ENCODE results near the gene PLEKHA4.
A peak's percentile ranks its signal among the peaks of the same experiment; 100 is the strongest.
"Not testable (repeated sequence)": the region's sequence is repeated elsewhere in the genome, so short reads cannot be mapped to it uniquely, and the experiment has no call there.

PLEKHA4 gene

GRCh38 chr19:48862827-48863226 is 5.6 kb downstream of the PLEKHA4 start:
- no peak for DNase-seq (ENCODE audit: low read depth)

DNA sequence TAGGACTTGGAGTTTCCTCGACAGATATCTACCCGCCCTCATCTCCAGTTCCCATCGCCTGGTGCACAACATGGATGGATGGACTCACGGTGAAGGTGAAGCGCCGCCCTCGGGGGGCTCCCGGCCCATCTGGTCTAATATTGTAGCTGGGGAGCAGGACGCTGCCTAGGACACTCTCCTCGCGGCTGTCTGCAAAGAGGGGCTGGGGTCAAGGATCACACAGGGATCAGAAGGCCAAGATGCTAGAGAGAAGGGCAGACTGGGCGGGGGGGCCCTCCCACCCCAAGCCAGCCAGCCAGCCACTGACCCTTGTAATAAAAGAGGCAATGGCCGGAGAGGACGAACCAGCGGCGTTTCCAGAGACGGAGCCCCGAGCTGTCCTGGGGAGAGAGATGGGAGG is 7.1 kb downstream of the PLEKHA4 start:
- no peak for DNase-seq (ENCODE audit: low read depth)

GRCh38 chr19:48859711-48860572 is 8.5 kb downstream of the PLEKHA4 start:
- no peak for DNase-seq (ENCODE audit: low read depth)

GRCh38 chr19:48858984-48859710 is 9.3 kb downstream of the PLEKHA4 start:
- DNase-seq (ENCODE audit: low read depth), result peak; percentile 77

GRCh38 chr19:48856921-48857320 is 11.5 kb downstream of the PLEKHA4 start:
- DNase-seq (ENCODE audit: low read depth), result no peak

DNA sequence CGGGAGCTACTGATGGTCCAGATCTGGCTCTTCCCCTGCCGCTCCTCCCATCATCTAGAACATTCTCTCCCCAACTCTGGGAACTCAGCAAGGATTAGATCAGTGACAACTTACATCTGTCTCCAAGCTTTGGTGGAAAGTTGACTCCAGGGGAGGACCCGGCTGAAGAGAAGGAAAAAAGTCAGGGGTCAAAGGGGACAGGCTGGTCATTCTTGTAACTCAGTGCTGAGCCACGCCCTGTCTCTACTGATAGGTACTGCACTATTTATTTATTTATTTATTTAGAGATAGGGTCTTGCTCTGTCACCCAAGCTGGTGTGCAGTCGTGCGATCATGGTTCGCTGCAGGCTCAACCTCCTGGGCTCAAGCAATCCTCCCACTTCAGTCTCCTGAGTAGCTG is 14.3 kb downstream of the PLEKHA4 start:
- DNase-seq (ENCODE audit: low read depth), result no peak

- DNase-seq (ENCODE audit: low read depth), result no peak
These were observed 14.9 kb downstream of the PLEKHA4 start for GRCh38 chr19:48853483-48853882.

- no peak for DNase-seq (ENCODE audit: low read depth)
These were observed 16.1 kb downstream of the PLEKHA4 start for GRCh38 chr19:48852292-48852691.

DNA sequence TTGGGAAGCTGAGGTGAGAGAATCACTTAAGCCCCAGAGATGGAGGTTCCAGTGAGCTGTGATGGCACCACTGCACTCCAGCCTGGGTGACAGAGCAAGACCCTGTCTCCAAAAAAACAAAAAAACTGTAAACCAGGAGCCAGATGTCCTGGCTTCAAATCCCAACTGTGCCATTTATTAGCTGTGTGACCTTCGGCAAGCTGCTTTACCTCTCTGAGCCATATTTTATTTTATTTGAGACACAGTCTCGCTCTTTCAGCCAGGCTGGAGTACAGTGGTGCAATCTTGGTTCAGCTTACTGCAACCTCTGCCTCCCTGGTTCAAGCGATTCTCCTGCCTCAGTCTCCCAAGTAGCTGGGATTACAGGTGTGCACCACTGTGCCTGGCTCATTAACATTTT is 21.8 kb downstream of the PLEKHA4 start:
- not testable (repeated sequence) for DNase-seq (ENCODE audit: low read depth)

DNA sequence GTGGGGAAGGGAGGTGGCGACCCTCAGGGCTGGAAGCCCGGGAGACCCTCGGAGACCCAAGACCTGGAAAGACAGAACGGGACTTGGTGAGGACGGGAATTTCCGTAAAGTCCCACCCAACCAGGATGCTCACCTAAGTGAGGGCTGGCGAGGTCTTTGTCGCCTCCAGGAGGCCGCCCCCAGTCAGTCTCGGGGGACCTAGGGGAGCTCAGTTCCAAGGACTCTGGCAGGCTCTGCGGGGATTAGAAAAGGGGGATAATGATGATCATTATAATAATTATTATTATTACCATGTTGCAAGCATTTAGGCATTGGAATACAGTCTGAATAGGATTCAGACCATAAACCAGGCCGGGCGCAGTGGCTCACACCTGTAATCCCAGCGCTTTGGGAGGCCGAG is 23.0 kb downstream of the PLEKHA4 start:
- no peak for DNase-seq (ENCODE audit: low read depth)

DNA sequence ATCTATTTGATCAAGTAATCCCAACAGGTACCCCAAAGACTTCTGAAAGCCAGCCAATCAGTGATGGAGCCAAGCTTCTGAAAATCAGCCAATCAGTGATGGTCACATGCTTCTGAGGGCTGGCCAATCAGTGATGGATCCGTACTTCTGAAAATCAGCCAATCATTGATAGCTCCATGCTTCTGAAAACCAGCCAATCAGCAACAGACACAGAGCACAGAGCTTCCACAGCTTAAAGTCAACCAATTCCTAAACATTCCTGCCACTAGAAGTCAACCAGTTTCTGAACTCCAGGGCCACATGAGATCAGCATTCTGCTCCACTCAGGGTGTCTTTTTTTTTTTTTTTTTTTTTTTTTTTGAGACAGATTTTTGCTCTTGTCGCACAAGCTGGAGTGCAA is 23.9 kb downstream of the PLEKHA4 start:
- DNase-seq (ENCODE audit: low read depth), result no peak

DNA sequence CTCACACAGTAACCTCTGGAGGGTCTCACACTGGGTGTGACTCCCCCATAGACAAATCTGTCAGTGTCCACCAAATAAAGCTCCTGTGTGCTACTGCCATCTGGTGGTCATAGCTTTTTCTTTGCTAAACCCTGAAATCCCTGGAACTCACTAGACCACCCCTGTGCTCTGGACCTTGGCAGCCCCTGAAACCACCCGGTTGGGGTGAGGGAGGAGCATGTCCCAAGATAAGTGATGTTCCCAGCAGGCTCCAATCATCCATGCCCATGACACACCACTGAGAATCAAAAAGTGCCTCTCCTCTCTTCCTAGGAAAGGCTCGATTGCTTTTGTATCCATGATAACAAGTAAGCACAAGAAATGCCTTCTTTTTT is 25.6 kb downstream of the PLEKHA4 start:
- no peak for DNase-seq (ENCODE audit: low read depth)

- DNase-seq (ENCODE audit: low read depth), result no peak
These were observed 26.8 kb downstream of the PLEKHA4 start for GRCh38 chr19:48841571-48841970.

DNA sequence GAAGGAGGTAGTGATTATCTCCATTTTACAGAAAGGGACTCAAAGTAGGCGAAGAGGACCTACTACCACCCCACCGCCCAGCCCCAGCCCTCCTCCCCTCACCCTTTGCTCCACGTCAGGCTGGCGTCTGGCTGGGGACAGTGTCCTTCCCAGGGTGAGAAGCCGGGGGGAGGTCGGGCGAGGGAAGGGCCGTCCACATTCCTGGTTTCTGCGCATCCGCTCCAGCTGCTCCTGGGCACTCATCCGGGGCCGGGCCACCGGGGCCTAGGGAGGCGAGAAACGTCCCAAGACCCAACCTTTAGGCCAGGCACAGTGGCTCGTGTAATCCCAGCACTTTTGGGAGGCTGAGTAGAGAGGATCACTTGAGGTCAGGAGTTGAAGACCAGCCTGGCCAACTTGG is 27.4 kb downstream of the PLEKHA4 start:
- no peak for DNase-seq (ENCODE audit: low read depth)

- DNase-seq (ENCODE audit: low read depth), result no peak
These were observed 30.7 kb downstream of the PLEKHA4 start for GRCh38 chr19:48837687-48838086.

DNA sequence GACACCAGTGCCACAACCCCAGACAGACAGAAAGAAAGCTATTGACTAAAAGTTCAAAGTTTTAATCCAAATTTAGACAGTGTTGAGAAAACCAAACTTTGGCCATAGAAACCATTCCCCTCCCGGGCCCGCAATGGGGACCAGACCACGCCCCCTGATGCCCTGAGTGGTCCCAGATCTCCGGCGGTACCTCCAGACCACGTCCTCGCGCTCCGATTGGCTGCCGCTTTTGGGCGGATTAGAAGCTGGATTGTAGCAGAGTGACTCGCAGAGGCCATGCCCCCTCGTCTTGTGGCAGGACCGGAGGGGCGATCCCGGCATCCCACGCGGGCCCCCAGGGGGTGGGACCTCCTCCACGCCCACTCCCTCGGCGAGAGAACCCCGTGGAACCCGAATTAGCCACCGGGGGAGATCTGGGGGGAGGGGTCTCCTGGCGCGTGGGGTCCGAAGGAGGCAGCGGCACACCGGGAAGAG is 31.3 kb downstream of the PLEKHA4 start:
- peak; percentile 53 for DNase-seq (ENCODE audit: low read depth)

GRCh38 chr19:48836089-48837017 is 32.1 kb downstream of the PLEKHA4 start, which contains the start of gene HSD17B14:
Gene HSD17B14, minus strand, starts transcription at chr19:48836491. Its CDS starts 80 bp downstream, at chr19:48836411.
- no peak for DNase-seq (ENCODE audit: low read depth)

DNA sequence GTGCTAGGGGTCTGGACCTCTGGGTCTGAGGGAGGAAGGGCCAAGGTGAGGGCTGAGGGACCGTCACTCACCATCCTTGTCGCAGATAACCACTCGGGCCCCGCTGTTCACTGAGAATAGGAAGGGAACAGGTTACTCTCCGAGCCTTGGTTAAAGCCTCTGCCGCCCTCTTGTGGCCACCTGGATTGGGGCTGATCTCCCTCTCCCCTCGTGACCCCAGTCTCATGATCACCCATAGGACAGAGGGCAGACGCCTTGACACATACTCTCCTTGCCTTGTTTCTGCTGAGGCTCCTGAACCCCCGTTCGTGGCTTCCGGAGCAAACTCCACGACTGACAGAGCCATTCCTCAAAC is 32.7 kb downstream of the PLEKHA4 start:
- DNase-seq (ENCODE audit: low read depth), result peak; percentile 85

DNA sequence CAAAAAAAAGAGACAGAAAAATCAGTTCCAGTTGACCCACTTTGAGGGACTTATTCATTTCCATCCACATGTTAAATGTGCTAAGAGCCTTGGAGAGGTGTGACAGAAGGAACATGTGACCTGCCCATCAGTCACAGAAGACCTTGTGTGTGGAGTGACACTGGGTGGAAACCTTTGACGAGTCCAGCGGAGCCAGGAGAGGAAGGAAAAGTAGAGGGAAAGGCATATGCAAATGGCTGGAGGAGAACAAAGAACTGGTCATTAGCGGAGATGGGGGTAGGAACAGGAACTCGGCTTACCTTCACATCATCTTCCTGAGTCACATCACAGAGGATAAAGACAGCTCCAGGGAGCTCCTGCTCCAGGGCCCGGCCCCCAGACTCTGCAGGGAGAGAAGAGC is 34.4 kb downstream of the PLEKHA4 start:
- DNase-seq (ENCODE audit: low read depth), result no peak

DNA sequence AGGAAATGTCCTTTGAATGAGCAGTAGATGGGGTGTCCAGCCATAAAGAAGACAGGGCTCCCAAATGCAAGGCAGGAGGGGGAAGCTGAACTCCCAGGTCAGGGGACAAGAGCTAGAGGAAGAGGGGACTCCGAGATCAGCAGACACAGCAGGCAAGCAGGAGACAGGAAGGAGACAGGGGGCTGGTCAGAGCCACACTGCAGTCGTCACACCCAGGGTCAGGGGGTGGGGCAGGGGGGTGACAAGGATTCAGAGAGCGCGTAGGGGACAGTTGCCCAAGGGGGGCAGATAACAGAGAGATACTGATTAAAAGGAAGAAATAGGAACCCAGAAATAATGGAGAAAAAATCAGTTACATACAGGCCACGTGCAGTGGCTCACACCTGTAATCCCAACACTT is 35.4 kb downstream of the PLEKHA4 start:
- DNase-seq (ENCODE audit: low read depth), result no peak

- DNase-seq (ENCODE audit: low read depth), result no peak
These were observed 37.5 kb downstream of the PLEKHA4 start for GRCh38 chr19:48830965-48831364.

DNA sequence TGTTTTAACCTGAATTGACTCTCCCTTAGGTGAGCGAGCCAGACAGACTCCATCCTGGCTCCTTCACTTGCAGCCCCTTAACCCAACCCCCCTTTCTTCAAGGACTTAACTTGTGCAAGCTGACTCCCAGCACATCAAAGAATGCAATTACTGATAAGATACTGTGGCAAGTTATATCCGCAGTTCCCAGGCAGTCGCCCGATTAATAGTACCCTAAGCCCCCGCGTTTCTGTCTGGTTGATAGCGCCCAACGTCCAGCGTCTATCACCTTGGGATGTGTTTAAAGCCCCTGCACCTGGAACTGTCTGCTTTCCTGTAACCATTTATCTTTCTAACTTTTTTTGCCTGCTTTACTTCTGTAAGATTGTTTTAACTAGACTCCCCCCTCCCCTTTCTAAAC is 38.3 kb downstream of the PLEKHA4 start:
- DNase-seq (ENCODE audit: low read depth), result no peak

All from stimulated activated CD4-positive, alpha-beta T cell treated with anti-CD3 and anti-CD28 coated beads, Interleukin-2, amount 100 ng/mL, for 4 hours (primary cell).